Right renal cortex interstitium (tissue), 3 donors: ENCODE measurements around the gene ZNF892. TPM values are rescaled to one million over a fixed set of nuclear protein-coding genes. Genes with fewer than 3 reads are reported as not detected.
"Not testable (repeated sequence)": the region's sequence is repeated elsewhere in the genome, so short reads cannot be mapped to it uniquely, and the experiment has no call there.

ENCODE experiments used
- DNase-seq, 3 donors: peaks; one replicate each; pipeline ENCODE4 v3.0.0-alpha.2; 2013; ENCODE audit warnings: low read depth in 3 of 3, low spot score in 2 of 3
- polyA plus RNA-seq, 3 donors: library from polyadenylated mRNA; unstranded; fragments of 120-200 nt; gene quantifications; one replicate each; pipeline ENCODE4 v1.2.1, GENCODE V29; 2013; ENCODE audit not compliant: insufficient read length in 3 of 3

ZNF892 gene
- polyA plus RNA-seq, result 1 to 10 TPM; 3.9 to 5.1 (median 4.3) TPM

- peak; percentile 66 to 84 (median 77) for DNase-seq
Observed at GRCh38 chr2:95207111-95207961, at the start of gene ZNF892. TSS of gene ZNF892 (plus strand) at chr2:95207521. CDS start at chr2:95207816, 295 bp downstream.

- DNase-seq, result no peak
Observed at GRCh38 chr2:95158441-95158840, 48.9 kb upstream of the ZNF892 start.

DNA sequence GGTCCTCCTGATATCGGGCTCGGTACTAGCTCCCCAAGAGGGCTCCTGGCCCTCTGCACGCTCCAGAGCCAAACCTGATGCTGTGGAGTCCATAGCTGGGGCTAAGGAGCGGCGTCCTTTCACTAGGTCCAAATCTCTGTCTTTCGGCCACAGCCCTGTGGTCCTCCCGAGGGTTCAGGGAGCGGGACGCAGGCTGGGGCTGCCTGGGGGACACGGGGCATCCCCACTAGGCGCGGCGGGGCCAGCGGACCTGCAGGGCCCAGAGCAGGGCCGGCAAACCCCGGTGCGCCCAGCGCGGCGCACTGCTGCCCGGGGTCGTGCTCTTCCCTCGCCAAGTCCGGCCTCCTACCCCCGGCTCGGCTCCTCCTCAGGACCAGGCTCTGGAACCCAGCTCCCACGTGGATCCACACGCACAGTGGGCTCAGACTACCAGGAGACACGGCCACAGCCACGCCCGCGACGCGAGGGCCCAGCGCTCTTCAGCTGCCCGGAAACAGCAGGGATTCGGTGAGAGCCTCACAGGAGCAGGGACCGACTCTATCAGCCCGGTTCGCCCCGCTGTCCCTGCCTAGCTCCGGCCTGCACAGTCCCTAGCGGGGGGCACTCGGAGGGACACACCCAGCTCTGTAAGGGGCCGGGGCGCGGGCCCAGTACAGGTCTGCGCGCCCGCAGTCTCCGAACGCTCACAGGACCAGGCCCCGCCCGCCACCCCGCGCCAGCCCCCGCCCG lies 48.3 kb upstream of the ZNF892 start:
- peak in 1 of 3 donors; percentile 23 for DNase-seq

GRCh38 chr2:95159690-95160449 lies 47.5 kb upstream of the ZNF892 start, which contains the start of gene ZNF514:
TSS of gene ZNF514 (minus strand) at chr2:95159848. CDS start at chr2:95153253, 6,595 bp downstream.
- DNase-seq, result peak in 1 of 3 donors; percentile 57

- no peak for DNase-seq
Observed at GRCh38 chr2:95165030-95165370, 42.3 kb upstream of the ZNF892 start.

- peak; percentile 96 to 99 (median 97) for DNase-seq
Observed at GRCh38 chr2:95165371-95166064, 41.8 kb upstream of the ZNF892 start, which contains the start of gene ZNF2. TSS of gene ZNF2 (plus strand) at chr2:95165809. CDS start at chr2:95176227, 10,418 bp downstream.

DNA sequence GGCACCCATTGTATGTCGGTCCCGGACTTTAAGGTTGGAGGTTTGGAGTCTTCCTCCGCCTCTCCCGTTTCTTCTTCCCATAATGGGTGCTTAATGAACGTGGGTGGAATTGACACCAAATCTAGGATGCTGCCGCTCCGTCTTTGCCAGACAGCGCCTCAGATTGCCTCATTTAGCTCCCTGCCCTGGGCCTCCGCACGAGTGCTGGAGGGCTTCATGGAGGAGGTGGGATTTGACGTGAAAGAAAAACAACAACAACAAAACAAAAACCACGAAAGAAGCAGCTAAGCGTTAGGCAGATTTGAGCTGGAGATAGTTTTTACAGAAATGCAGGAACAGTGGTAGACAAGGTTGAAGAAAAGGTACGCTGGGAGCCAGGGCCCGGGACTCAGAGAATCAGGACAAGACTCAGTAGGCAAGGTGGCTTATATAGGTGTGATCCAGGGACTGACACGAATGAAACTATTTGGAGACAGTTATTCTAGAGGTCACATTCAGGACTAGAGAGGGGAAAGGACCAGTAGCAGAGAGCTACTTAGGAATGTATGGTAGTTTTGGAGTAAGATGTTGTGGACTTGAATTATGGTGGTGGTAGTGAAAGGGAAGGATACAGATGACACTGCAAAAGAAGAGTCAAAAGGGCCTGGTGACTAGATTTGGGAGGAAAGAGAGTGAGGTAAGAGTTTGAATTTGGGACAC lies 41.1 kb upstream of the ZNF892 start:
- no peak for DNase-seq

DNA sequence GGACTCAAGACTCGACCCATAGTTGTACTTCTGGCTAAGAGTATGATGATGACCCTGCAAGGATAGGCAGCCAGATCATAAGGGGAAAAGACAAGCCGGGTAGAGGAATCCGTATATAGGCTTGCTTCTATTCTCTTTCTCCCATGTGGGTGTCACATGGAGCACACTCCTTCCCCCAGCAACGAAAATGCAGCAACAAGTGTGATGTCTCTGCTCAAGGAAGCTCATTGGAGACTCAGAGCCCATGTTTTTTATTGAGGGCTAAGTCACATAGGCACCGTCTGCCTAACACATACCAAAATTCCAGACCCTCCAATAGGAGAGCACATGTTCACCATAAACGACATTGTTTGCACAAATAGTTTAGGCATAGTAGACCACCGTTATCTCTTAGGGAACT lies 35.4 kb upstream of the ZNF892 start:
- no peak for DNase-seq

DNA sequence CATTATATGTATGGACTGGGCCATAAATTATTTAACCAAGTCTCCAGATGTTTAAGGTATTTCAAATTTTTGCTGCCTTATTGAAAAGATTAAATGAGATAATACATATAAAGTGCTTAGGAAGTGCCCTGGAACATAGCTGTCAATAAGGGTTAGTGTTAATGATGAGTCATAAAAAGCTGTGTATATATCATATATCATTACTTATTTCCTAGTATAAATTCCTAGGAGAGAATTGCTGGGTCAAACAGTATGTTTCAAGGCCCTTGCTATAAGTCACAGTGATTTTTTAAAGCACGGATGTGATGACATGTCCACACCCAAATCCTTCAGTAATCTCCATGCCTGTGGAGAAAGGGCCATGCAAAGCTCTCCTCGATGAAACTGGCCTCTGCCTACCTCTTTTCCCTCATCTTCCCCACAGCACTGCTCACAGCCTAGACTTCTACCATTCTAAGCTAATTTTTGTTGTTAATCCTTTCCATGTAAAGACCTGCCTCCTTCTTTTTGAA lies 33.2 kb upstream of the ZNF892 start:
- no peak for DNase-seq

DNA sequence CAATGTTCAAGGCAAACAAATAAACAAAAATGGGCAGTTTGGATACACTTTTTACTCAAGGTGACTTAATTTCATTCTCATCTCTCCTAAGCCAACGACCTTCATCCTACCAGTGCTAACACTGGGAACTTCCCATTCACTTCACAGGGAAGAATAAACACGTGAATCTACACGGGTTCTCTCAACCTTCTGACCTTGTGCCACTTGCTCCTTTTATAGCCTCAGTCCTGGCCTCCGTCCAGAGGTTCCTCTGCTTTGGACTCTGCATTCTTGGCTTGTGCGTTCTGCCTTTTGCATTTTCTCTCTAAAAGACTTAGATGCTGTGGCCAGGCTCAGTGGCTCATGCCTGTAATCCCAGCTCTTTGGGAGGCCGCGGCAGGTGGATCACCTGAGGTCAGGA lies 27.9 kb upstream of the ZNF892 start:
- DNase-seq, result no peak

DNA sequence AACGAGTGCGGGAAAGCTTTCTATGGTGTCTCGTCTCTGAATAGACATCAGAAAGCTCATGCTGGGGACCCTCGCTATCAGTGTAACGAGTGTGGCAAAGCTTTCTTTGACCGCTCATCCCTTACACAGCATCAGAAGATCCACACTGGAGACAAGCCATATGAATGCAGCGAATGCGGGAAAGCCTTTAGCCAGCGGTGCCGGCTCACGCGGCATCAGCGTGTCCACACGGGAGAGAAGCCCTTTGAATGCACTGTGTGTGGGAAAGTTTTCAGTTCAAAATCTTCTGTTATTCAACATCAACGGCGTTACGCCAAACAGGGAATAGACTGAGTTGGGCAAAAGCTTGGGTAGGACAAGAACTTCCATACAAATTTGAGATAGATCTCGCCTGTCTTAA lies 25.5 kb upstream of the ZNF892 start:
- no peak for DNase-seq

DNA sequence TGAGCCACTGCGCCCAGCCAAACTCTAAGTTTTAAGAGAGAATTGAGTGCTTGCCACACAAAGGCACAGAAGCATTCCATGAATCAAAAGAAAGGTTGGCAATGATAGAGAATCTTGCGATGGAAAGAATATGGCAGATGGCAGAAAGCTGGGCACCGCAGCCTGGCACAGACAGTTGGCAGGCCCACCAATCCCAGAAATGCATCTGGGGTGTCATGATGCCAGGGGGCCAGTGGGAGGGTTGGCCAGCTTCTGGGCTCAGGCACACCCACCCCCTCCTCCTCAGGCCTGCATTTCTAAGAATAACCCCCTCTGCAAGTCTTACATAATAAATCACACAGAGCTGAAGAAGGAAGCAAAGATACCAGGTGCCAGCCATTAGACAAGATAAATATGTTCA lies 22.1 kb upstream of the ZNF892 start:
- no peak for DNase-seq

DNA sequence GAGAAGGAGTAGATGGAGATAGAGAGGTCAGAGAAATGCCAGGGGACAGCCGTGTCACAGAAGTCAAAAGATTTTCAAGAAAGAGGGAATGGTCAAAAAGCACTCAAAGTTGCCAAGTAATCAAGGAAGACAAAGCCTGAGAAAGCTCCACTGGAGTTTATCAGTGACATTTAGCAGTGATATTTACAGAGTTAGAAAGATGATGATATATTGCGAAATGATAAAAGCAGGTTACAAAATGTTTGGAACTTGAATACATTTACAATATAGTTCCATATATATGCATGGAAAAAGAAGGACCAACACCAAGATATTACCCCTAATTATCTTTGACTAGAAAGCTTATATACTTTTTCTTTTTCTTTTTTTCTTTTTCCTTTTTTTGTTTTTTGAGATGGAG lies 21.3 kb upstream of the ZNF892 start:
- DNase-seq, result no peak

- not testable (repeated sequence) for DNase-seq
Observed at GRCh38 chr2:95192956-95193355, 14.4 kb upstream of the ZNF892 start.

GRCh38 chr2:95203911-95204310 lies 3.4 kb upstream of the ZNF892 start:
- no peak for DNase-seq

- no peak for DNase-seq
Observed at GRCh38 chr2:95204396-95204795, 2.9 kb upstream of the ZNF892 start.

- DNase-seq, result no peak
Observed at GRCh38 chr2:95206096-95206495, 1.2 kb upstream of the ZNF892 start.

- no peak for DNase-seq
Observed at GRCh38 chr2:95208106-95208505, 785 bp downstream of the ZNF892 start.

DNA sequence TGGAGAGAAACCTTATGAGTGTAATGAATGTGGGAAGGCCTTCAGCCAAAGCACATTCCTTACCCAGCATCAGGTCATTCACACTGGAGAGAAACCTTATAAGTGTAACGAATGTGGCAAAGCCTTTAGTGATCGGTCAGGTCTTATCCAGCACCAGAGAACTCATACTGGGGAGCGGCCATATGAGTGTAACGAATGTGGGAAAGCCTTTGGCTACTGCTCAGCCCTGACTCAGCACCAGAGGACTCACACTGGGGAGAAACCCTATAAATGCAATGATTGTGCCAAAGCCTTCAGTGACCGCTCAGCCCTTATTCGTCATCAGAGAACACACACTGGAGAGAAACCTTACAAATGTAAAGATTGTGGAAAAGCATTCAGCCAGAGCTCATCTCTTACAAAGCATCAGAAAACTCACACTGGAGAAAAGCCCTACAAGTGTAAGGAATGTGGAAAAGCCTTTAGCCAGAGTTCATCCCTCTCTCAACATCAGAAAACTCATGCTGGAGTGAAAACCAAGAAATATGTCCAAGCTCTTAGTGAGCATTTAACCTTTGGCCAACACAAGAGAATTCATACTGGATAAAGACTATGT lies 7.8 kb downstream of the ZNF892 start:
- DNase-seq, result no peak
